Esophagus muscularis mucosa (tissue), 4 donors: Measurements from ENCODE around the gene FANCC. TPM values are rescaled to one million over a fixed set of nuclear protein-coding genes. Genes with fewer than 3 reads are reported as not detected.
A peak's percentile ranks its signal among the peaks of the same experiment; 100 is the strongest.

Experiments
- DNase-seq: peaks from one replicate; pipeline ENCODE4 v3.0.0-alpha.2; 2017; ENCODE audit errors: extremely low spot score
- H3K27ac ChIP-seq, 4 donors: fragments of 200-600 bp; sonication (generic); replicated peaks in 1 of 4; 1 replicate in 3 of 4; 2 replicates in 1 of 4; pipeline ENCODE4 v1.5.1; 2016 to 2019; ENCODE audit warnings: mild to moderate bottlenecking in 1 of 4
- H3K27me3 ChIP-seq, 4 donors: fragments of 200-600 bp; sonication (generic); one replicate each; pipeline versions ENCODE4 v1.5.1 to v1.6.0; 2016 to 2019
- H3K36me3 ChIP-seq, 4 donors: fragments of 200-600 bp; sonication (generic); one replicate each; pipeline ENCODE4 v1.5.1; 2016 to 2019
- H3K4me1 ChIP-seq, 4 donors: fragments of 200-600 bp; sonication (generic); one replicate each; pipeline ENCODE4 v1.5.1; 2016 to 2019
- H3K4me3 ChIP-seq, 4 donors: fragments of 200-600 bp; sonication (generic); 1 replicate in 2 of 4; 2 replicates in 2 of 4; pipeline ENCODE4 v1.5.1; 2016 to 2019; ENCODE audit warnings: mild to moderate bottlenecking in 4 of 4, moderate library complexity in 1 of 4
- H3K9me3 ChIP-seq, 4 donors: fragments of 200-600 bp; sonication (generic); 1 replicate in 3 of 4; 2 replicates in 1 of 4; pipeline ENCODE4 v1.5.1; 2016 to 2019
- CTCF ChIP-seq, 3 experiments: fragments of 200-600 bp in 2 of 3; fragments of 450-650 bp in 1 of 3; sonication (generic) in 2 of 3; IDR thresholded peaks; one replicate each; pipeline ENCODE4 v1.5.1; 2017 to 2019; ENCODE audit warnings: antibody characterized with exemption in 3 of 3, mild to moderate bottlenecking in 2 of 3, moderate library complexity in 1 of 3
- EP300 ChIP-seq: sonication (generic); formaldehyde crosslinking; IDR thresholded peaks from one replicate; pipeline ENCODE4 v1.6.1; 2017; ENCODE audit warnings: antibody characterized with exemption
- POLR2A ChIP-seq: fragments of 450-650 bp; IDR thresholded peaks from one replicate; pipeline ENCODE4 v1.6.1; 2017; ENCODE audit warnings: antibody characterized with exemption, moderate library complexity, mild to moderate bottlenecking, low read depth
- POLR2AphosphoS5 ChIP-seq, 2 donors: sonication (generic); formaldehyde crosslinking; IDR thresholded peaks; one replicate each; pipeline ENCODE4 v1.6.1; 2017; ENCODE audit warnings: antibody characterized with exemption in 2 of 2
- WGBS: methylation state at CpG from one replicate; pipeline ENCODE4 v1.1.5; 2018; 5-methylcytosine and 5-hydroxymethylcytosine counted together
- intact Hi-C: fragments of 100-400 bp; cut with DNase I; formaldehyde crosslinking; loops from one replicate; pipeline ENCODE4 v1.15.1; 2023
- total RNA-seq, 4 donors: library from RNA; depleted of rRNA; stranded (reverse); fragments of >200 nt; gene quantifications; one replicate each; pipeline versions ENCODE4 v1.1.0 to v1.2.1, GENCODE V29; 2016

Gene FANCC
- total RNA-seq, 4 donors from 2014 or later, result 5.3 to 9.5 (median 6.8) TPM

GRCh38 chr9:95167998-95168397 is 149.5 kb downstream of the FANCC start:
- Histone ChIP-seq H3K27me3 (no peaks in the 10 kb centered on the region), H3K4me3 (no peak overlapping the region), H3K9me3 (peaks cover 0 to 5% (median 0%) of the 10 kb centered on the region in 4 donors), H3K36me3 (no peaks in the 10 kb centered on the region), H3K4me1 (peaks cover 0 to 49% (median 35%) of the 10 kb centered on the region in 4 donors), H3K27ac (no peak overlapping the region)
- intact Hi-C loops, result no loop called here
- no peak for DNase-seq
- TF ChIP-seq EP300 (no peak), CTCF (IDR thresholded peaks at IDR 0.05) (peak; percentile 79 to 88 (median 83))
- WGBS, result 60% methylated on average over 4 of the region's 4 CpGs

GRCh38 chr9:95165004-95165403 is 152.5 kb downstream of the FANCC start:
- no peak for TF ChIP-seq POLR2AphosphoS5 (IDR thresholded peaks at IDR 0.05)
- no peak for TF ChIP-seq EP300
- no peak for TF ChIP-seq CTCF (IDR thresholded peaks at IDR 0.05)
- TF ChIP-seq POLR2A, result no peak
- Histone ChIP-seq H3K27ac (no peak overlapping the region), H3K9me3 (peaks cover 0 to 5% (median 0%) of the 10 kb centered on the region in 4 donors), H3K36me3 (no peaks in the 10 kb centered on the region), H3K4me1 (peaks cover 0 to 20% (median 13%) of the 10 kb centered on the region in 4 donors), H3K4me3 (no peak overlapping the region), H3K27me3 (no peaks in the 10 kb centered on the region)
- no peak for DNase-seq
- 89% methylated on average over 1 of the region's 1 CpG for WGBS
- intact Hi-C loops, result no loop called here

- DNase-seq, result no peak
- H3K27ac ChIP-seq, result peak overlapping the region; percentile 53 to 75 (median 63)
- H3K4me1 ChIP-seq, result peaks cover 15 to 36% (median 25%) of the 10 kb centered on the region in 4 donors
- H3K36me3 ChIP-seq, result no peaks in the 10 kb centered on the region
- no peaks in the 10 kb centered on the region for H3K9me3 ChIP-seq
- no peak overlapping the region for H3K4me3 ChIP-seq
- WGBS, result 31% methylated on average over 7 of the region's 7 CpGs
- TF ChIP-seq EP300, result no peak
- no peak for TF ChIP-seq POLR2A
- TF ChIP-seq CTCF (IDR thresholded peaks at IDR 0.05), result no peak
- TF ChIP-seq POLR2AphosphoS5 (IDR thresholded peaks at IDR 0.05), result peak; percentile 70 to 72
- intact Hi-C loops, result no loop called here
- no peaks in the 10 kb centered on the region for H3K27me3 ChIP-seq
Observed at GRCh38 chr9:95157481-95158151, 159.9 kb downstream of the FANCC start.

GRCh38 chr9:95156074-95156473 is 161.4 kb downstream of the FANCC start:
- 75% methylated on average over 2 of the region's 2 CpGs for WGBS
- intact Hi-C loops, result no loop called here
- Histone ChIP-seq H3K4me1 (peaks cover 15 to 36% (median 25%) of the 10 kb centered on the region in 4 donors), H3K27me3 (no peaks in the 10 kb centered on the region), H3K9me3 (no peaks in the 10 kb centered on the region), H3K4me3 (no peak overlapping the region), H3K36me3 (no peaks in the 10 kb centered on the region), H3K27ac (peak overlapping the region in 2 of 4 donors; percentile 61 to 65)
- TF ChIP-seq CTCF (IDR thresholded peaks at IDR 0.05) (no peak), POLR2A (no peak), POLR2AphosphoS5 (IDR thresholded peaks at IDR 0.05) (no peak), EP300 (no peak)
- DNase-seq, result no peak

- no peaks in the 10 kb centered on the region for H3K27me3 ChIP-seq
- peaks cover 15 to 36% (median 25%) of the 10 kb centered on the region in 4 donors for H3K4me1 ChIP-seq
- intact Hi-C loops, result no loop called here
- no peaks in the 10 kb centered on the region for H3K36me3 ChIP-seq
- no peak overlapping the region for H3K27ac ChIP-seq
- DNase-seq, result no peak
- no peak overlapping the region for H3K4me3 ChIP-seq
- no peaks in the 10 kb centered on the region for H3K9me3 ChIP-seq
- 61% methylated on average over 2 of the region's 3 CpGs for WGBS
- TF ChIP-seq POLR2AphosphoS5 (IDR thresholded peaks at IDR 0.05) (no peak), EP300 (no peak), CTCF (IDR thresholded peaks at IDR 0.05) (no peak), POLR2A (no peak)
Observed at GRCh38 chr9:95155220-95155619, 162.3 kb downstream of the FANCC start.
